HepG2 (cell line): ENCODE results near the gene TTC32.

Source experiments
- HIVEP1 ChIP-seq: sonication (generic); formaldehyde crosslinking; IDR thresholded peaks from 2 replicates; pipeline ENCODE4 v1.4.0; 2020; ENCODE audit warnings: mild to moderate bottlenecking, missing genetic modification reagents
- NFKBIZ ChIP-seq: IDR thresholded peaks from 2 replicates; pipeline ENCODE4 v1.6.1; 2018; ENCODE audit warnings: missing genetic modification reagents, missing compliant biosample characterization
- PHF8 ChIP-seq: sonication (generic); formaldehyde crosslinking; IDR thresholded peaks from 2 replicates; pipeline ENCODE4 v1.5.0; 2020; ENCODE audit warnings: missing genetic modification reagents
- SRSF1 ChIP-seq: fragments of 200-400 bp; formaldehyde crosslinking; optimal IDR thresholded peaks from 2 replicates; pipeline ENCODE3; 2017; ENCODE audit warnings: mild to moderate bottlenecking, low read depth, low read length, moderate library complexity
- ZNF777 ChIP-seq: sonication (generic); formaldehyde crosslinking; IDR thresholded peaks from 2 replicates; pipeline ENCODE4 v1.4.0; 2020; ENCODE audit warnings: missing genetic modification reagents
- ZSCAN30 ChIP-seq: sonication (generic); formaldehyde crosslinking; IDR thresholded peaks from 2 replicates; pipeline ENCODE4 v1.5.0; 2020; ENCODE audit warnings: mild to moderate bottlenecking, missing genetic modification reagents
- TF ChIP-seq, protein P1 (sequence below): sonication (generic); formaldehyde crosslinking; IDR thresholded peaks from 2 replicates; pipeline ENCODE4 v1.4.0; 2020; ENCODE audit warnings: missing genetic modification reagents, borderline replicate concordance

GRCh38 chr2:19949071-19949470, 47.3 kb upstream of the TTC32 start:
- TF ChIP-seq, protein P1, sequence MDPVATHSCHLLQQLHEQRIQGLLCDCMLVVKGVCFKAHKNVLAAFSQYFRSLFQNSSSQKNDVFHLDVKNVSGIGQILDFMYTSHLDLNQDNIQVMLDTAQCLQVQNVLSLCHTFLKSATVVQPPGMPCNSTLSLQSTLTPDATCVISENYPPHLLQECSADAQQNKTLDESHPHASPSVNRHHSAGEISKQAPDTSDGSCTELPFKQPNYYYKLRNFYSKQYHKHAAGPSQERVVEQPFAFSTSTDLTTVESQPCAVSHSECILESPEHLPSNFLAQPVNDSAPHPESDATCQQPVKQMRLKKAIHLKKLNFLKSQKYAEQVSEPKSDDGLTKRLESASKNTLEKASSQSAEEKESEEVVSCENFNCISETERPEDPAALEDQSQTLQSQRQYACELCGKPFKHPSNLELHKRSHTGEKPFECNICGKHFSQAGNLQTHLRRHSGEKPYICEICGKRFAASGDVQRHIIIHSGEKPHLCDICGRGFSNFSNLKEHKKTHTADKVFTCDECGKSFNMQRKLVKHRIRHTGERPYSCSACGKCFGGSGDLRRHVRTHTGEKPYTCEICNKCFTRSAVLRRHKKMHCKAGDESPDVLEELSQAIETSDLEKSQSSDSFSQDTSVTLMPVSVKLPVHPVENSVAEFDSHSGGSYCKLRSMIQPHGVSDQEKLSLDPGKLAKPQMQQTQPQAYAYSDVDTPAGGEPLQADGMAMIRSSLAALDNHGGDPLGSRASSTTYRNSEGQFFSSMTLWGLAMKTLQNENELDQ (CRISPR knock-in tag), result no peak
- TF ChIP-seq PHF8 (CRISPR knock-in tag) (no peak), SRSF1 (no peak), HIVEP1 (CRISPR knock-in tag) (no peak), NFKBIZ (no peak), ZNF777 (CRISPR knock-in tag) (no peak), ZSCAN30 (no peak)
